Ascending aorta (tissue), 2 donors: ENCODE measurements around the gene CLDN19. TPM values are rescaled to one million over a fixed set of nuclear protein-coding genes. Genes with fewer than 3 reads are reported as not detected.

Experiments
- DNase-seq, 2 donors: peaks; one replicate each; pipeline ENCODE4 v3.0.0-alpha.2; 2019; ENCODE audit warnings: low spot score in 2 of 2
- H3K27ac ChIP-seq, 2 donors: fragments of 200-600 bp; sonication (generic); one replicate each; pipeline ENCODE4 v1.5.1; 2016 to 2017; ENCODE audit warnings: mild to moderate bottlenecking in 1 of 2
- H3K27me3 ChIP-seq: fragments of 200-600 bp; sonication (generic); one replicate; pipeline ENCODE4 v1.5.1; 2017
- H3K36me3 ChIP-seq, 2 donors: fragments of 200-600 bp; sonication (generic); one replicate each; pipeline ENCODE4 v1.5.1; 2016
- H3K4me1 ChIP-seq, 2 donors: fragments of 200-600 bp; sonication (generic); one replicate each; pipeline ENCODE4 v1.5.1; 2016 to 2017; ENCODE audit warnings: mild to moderate bottlenecking in 1 of 2
- H3K4me3 ChIP-seq, 2 donors: fragments of 200-600 bp; sonication (generic); one replicate each; pipeline ENCODE4 v1.5.1; 2016 to 2017; ENCODE audit warnings: mild to moderate bottlenecking in 1 of 2
- H3K9me3 ChIP-seq, 2 donors: fragments of 200-600 bp; sonication (generic); one replicate each; pipeline ENCODE4 v1.5.1; 2016
- CTCF ChIP-seq, 3 experiments: fragments of 200-600 bp in 2 of 3; fragments of 450-650 bp in 1 of 3; sonication (generic) in 2 of 3; IDR thresholded peaks; one replicate each; pipeline ENCODE4 v1.5.1; 2016 to 2019; ENCODE audit warnings: antibody characterized with exemption in 3 of 3, mild to moderate bottlenecking in 1 of 3, moderate library complexity in 1 of 3
- intact Hi-C: fragments of 100-400 bp; cut with DNase I; formaldehyde crosslinking; loops from one replicate; pipeline ENCODE4 v1.15.1; 2023
- total RNA-seq: library from RNA; depleted of rRNA; stranded (reverse); fragments of >200 nt; gene quantifications from one replicate; pipeline ENCODE4 v1.1.0, GENCODE V29; 2016

CLDN19 gene
- total RNA-seq = not detected

DNA sequence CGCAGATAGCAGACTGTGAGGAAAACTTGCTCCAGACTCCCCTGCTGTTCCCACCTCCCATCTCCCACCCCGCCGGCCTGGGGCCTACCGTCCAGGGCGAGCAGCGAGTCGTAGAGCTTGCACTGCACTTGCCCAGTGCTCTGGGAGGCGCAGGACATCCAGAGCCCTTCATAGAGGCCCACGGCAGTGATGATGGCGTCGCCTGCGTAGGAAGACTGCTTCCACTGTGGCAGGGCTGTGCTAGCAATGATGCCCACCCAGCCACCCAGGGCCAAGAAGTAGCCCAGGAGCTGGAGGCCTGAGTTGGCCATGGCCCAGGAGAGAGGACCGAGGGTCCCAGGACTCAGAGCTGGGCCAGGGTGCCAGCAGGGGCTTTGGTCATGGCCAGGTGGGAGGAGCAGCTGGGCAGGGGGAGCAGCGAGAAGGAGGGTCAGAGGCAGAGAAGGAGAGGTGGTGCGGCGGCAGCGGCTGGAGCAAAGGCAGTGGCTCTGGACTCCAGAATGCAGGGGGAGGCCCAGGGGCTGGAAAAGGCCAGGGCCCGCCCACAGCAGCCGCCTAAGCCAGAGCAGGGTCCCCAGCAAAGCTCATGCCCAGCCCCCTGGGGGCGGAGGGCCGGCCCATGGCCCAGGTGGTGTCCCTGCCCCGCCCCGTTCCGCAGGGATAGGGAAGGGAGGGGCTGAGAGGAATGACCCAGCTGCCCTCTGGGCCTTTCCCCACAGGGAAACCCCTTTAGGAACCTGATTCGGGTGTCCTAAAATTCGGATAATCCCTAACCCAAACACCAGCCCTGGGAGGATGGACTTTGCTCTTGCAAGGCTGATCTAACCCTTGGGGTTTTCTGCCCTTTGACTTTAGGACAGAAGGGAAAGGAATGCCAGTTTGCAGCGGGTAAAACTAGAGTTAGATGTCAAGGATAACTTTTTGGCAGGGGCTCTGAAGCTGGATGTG is at the start of gene CLDN19:
Gene CLDN19, minus strand, starts transcription at position 484 of the 948 bp plus-strand sequence. Its CDS starts 173 bp downstream, at position 311.
- intact Hi-C loops = no loop called here
- no peak for DNase-seq
- Histone ChIP-seq H3K4me1 (no peaks in the 10 kb centered on the region), H3K36me3 (no peaks in the 10 kb centered on the region), H3K27ac (no peak within 1 kb of the TSS), H3K4me3 (no peak within 1 kb of the TSS), H3K27me3 (no peaks in the 10 kb centered on the region), H3K9me3 (no peaks in the 10 kb centered on the region)
- no peak for TF ChIP-seq CTCF (IDR thresholded peaks at IDR 0.05)

DNA sequence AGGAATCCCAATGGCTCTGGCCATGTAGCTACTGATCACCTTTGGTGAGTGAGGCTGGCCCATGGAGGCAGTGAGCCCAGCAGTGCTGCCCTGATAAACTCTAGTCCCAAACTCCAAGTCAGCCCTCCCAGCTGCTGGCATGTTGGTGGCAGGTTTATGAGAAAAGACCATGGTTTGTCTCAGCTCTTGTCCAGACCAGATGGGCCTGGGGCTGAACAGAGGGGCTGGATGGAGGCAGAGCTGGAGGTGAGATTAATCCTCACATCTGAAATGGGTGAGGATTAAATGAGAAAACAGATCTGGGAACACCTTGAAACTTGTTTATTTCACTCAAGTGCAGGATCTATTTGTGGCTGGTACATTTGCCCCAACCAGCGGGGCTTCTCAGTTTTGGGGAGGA is 48.0 kb upstream of the CLDN19 start:
- Histone ChIP-seq H3K4me3 (no peak overlapping the region), H3K27ac (no peak overlapping the region), H3K4me1 (peaks cover 0 to 3% of the 10 kb centered on the region in 2 donors), H3K9me3 (no peaks in the 10 kb centered on the region), H3K27me3 (no peaks in the 10 kb centered on the region), H3K36me3 (no peaks in the 10 kb centered on the region)
- DNase-seq = no peak
- intact Hi-C loops = no loop called here
- no peak for TF ChIP-seq CTCF (IDR thresholded peaks at IDR 0.05)

GRCh38 chr1:42786097-42786496 is 46.1 kb upstream of the CLDN19 start:
- Histone ChIP-seq H3K27me3 (no peaks in the 10 kb centered on the region), H3K4me1 (peaks cover 0 to 3% of the 10 kb centered on the region in 2 donors), H3K36me3 (peaks cover 0 to under 1% of the 10 kb centered on the region in 2 donors), H3K27ac (no peak overlapping the region), H3K4me3 (no peak overlapping the region), H3K9me3 (no peaks in the 10 kb centered on the region)
- TF ChIP-seq CTCF (IDR thresholded peaks at IDR 0.05) = no peak
- no peak for DNase-seq
- intact Hi-C loops = no loop called here

DNA sequence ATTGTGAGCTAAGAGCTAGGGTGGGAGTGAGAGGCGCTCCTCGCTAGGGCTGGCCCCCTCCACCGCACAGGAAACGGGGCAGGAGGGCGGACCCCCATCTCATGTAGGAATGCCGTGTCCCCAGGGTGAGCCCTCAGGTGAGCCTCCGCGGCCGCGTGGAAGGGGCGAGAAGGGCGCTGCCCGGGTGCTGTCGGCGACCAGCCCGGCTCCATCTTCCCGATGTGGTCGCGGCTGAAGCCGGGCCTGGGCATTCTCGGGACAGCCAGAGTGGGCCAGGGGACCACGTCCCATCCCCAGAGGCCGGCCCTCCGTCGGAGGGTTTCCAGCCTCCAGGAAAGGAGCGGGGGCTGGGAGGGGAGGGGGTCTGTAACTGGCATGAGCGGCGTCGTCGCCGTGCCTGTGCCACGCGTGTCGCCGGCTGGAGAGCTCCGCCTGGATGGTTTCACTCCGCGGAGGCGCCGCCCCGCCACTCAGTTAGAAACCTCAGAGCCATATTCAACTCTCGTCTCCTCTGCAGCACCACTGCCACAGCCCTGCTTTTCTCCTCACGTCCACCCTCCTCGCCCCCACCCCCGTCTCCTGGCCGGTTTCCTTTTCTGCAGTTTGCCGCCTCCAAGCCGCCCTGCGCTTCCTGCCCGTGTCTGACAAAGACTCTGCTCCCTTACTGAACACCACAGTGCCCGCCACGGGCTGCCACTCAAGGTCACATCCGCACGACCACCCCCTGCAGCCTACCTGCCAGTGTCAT is 45.1 kb upstream of the CLDN19 start, which contains the start of gene TMEM269:
Gene TMEM269, plus strand, starts transcription at position 46 of the 748 bp plus-strand sequence. CDS start 4,903 bp downstream, outside the sequence.
- TF ChIP-seq CTCF (IDR thresholded peaks at IDR 0.05) = no peak
- no peak within 1 kb of the TSS for H3K27ac ChIP-seq
- H3K4me3 ChIP-seq = peak within 1 kb of the TSS; percentile 42 to 65
- peak in 1 of 2 donors; percentile 64 for DNase-seq
- H3K36me3 ChIP-seq = peaks cover 0 to 9% of the 10 kb centered on the region in 2 donors
- peaks cover 0 to 3% of the 10 kb centered on the region in 2 donors for H3K4me1 ChIP-seq
- H3K9me3 ChIP-seq = no peaks in the 10 kb centered on the region
- intact Hi-C loops = no loop called here
- no peaks in the 10 kb centered on the region for H3K27me3 ChIP-seq

GRCh38 chr1:42784547-42784945 is 44.5 kb upstream of the CLDN19 start:
- no peak for TF ChIP-seq CTCF (IDR thresholded peaks at IDR 0.05)
- Histone ChIP-seq H3K4me1 (peaks cover 0 to 3% of the 10 kb centered on the region in 2 donors), H3K27ac (no peak overlapping the region), H3K36me3 (peaks cover 0 to 13% of the 10 kb centered on the region in 2 donors), H3K4me3 (peak overlapping the region; percentile 42 to 65), H3K27me3 (no peaks in the 10 kb centered on the region), H3K9me3 (no peaks in the 10 kb centered on the region)
- DNase-seq = no peak
- intact Hi-C loops = no loop called here
